BE2C (cell line): Measurements from ENCODE around the gene MYB.

Experiments
- DNase-seq: peaks from one replicate; pipeline ENCODE4 v3.0.0-alpha.2; 2020
- H3K27me3 ChIP-seq: fragments of 250-450 bp; sonication (Bioruptor Pico); 2 replicates; pipeline ENCODE4 v1.5.1; 2020; ENCODE audit warnings: mild to moderate bottlenecking
- H3K36me3 ChIP-seq: fragments of 250-450 bp; sonication (Bioruptor Pico); 2 replicates; pipeline ENCODE4 v1.5.1; 2020; ENCODE audit warnings: mild to moderate bottlenecking
- H3K4me1 ChIP-seq: fragments of 250-450 bp; sonication (Bioruptor Pico); 2 replicates; pipeline ENCODE4 v1.5.1; 2020
- H3K4me3 ChIP-seq: 2 replicates; pipeline ENCODE4 v1.5.1; 2011; ENCODE audit warnings: low read depth, low read length
- H3K9me3 ChIP-seq: fragments of 250-450 bp; sonication (Bioruptor Pico); 2 replicates; pipeline ENCODE4 v1.5.1; 2020
- TF ChIP-seq, protein P1 (sequence below): IDR thresholded peaks from 2 replicates; pipeline ENCODE4 v1.5.1; 2012; ENCODE audit warnings: mild to moderate bottlenecking, low read depth, low read length

The MYB gene

GRCh38 chr6:135266675-135267074 lies 85.6 kb downstream of the MYB start:
- Histone ChIP-seq H3K4me3 (no peak overlapping the region), H3K36me3 (no peaks in the 10 kb centered on the region), H3K4me1 (no peaks in the 10 kb centered on the region), H3K9me3 (no peaks in the 10 kb centered on the region), H3K27me3 (no peaks in the 10 kb centered on the region)
- DNase-seq = no peak
- TF ChIP-seq, protein P1, sequence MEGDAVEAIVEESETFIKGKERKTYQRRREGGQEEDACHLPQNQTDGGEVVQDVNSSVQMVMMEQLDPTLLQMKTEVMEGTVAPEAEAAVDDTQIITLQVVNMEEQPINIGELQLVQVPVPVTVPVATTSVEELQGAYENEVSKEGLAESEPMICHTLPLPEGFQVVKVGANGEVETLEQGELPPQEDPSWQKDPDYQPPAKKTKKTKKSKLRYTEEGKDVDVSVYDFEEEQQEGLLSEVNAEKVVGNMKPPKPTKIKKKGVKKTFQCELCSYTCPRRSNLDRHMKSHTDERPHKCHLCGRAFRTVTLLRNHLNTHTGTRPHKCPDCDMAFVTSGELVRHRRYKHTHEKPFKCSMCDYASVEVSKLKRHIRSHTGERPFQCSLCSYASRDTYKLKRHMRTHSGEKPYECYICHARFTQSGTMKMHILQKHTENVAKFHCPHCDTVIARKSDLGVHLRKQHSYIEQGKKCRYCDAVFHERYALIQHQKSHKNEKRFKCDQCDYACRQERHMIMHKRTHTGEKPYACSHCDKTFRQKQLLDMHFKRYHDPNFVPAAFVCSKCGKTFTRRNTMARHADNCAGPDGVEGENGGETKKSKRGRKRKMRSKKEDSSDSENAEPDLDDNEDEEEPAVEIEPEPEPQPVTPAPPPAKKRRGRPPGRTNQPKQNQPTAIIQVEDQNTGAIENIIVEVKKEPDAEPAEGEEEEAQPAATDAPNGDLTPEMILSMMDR = no peak

- no peaks in the 10 kb centered on the region for H3K27me3 ChIP-seq
- H3K9me3 ChIP-seq = no peaks in the 10 kb centered on the region
- no peaks in the 10 kb centered on the region for H3K36me3 ChIP-seq
- no peak overlapping the region for H3K4me3 ChIP-seq
- H3K4me1 ChIP-seq = no peaks in the 10 kb centered on the region
- DNase-seq = no peak
- TF ChIP-seq, protein P1 = no peak
Observed at GRCh38 chr6:135267085-135267484, 86.0 kb downstream of the MYB start.

- Histone ChIP-seq H3K27me3 (no peaks in the 10 kb centered on the region), H3K36me3 (no peaks in the 10 kb centered on the region), H3K4me3 (no peak overlapping the region), H3K4me1 (no peaks in the 10 kb centered on the region), H3K9me3 (no peaks in the 10 kb centered on the region)
- TF ChIP-seq, protein P1 = no peak
- no peak for DNase-seq
Observed at GRCh38 chr6:135268263-135268662, 87.2 kb downstream of the MYB start.

GRCh38 chr6:135268740-135269139 lies 87.6 kb downstream of the MYB start:
- TF ChIP-seq, protein P1 = no peak
- Histone ChIP-seq H3K27me3 (no peaks in the 10 kb centered on the region), H3K36me3 (no peaks in the 10 kb centered on the region), H3K9me3 (no peaks in the 10 kb centered on the region), H3K4me1 (no peaks in the 10 kb centered on the region), H3K4me3 (no peak overlapping the region)
- no peak for DNase-seq
